Activated CD8-positive, alpha-beta memory T cell treated with anti-CD3 and anti-CD28 coated beads, Interleukin-2, amount 10 ng/mL, durations not matched to agents 7 days and 5 days (primary cell): ENCODE results near the gene GJB4. TPM values are rescaled to one million over a fixed set of nuclear protein-coding genes. Genes with fewer than 3 reads are reported as not detected.

Source experiments
- ATAC-seq: fragments of 150-1000 bp; cut with Tn5 transposase; one replicate; pipeline ENCODE4 v1.10.0; 2021; ENCODE audit warnings: moderate library complexity
- CTCF ChIA-PET: fragments of 350-600 bp; sonication (Branson Sonifier 250); formaldehyde crosslinking; loops from one replicate; lab custom pipeline; 2021; ENCODE audit warnings: antibody characterized with exemption; lab: Charles Lee
- DNase-seq: peaks from one replicate; pipeline ENCODE4 v3.0.0-alpha.2; 2020
- H3K27ac Mint-ChIP-seq: one replicate; pipeline ENCODE4 v1.8.0; 2021; ENCODE audit warnings: mild to moderate bottlenecking, mixed read lengths
- H3K27me3 Mint-ChIP-seq: one replicate; pipeline ENCODE4 v1.8.0; 2021; ENCODE audit warnings: mixed read lengths
- H3K36me3 Mint-ChIP-seq: one replicate; pipeline ENCODE4 v1.8.0; 2021; ENCODE audit warnings: mild to moderate bottlenecking, mixed read lengths
- H3K4me1 Mint-ChIP-seq: one replicate; pipeline ENCODE4 v1.8.0; 2021; ENCODE audit warnings: mixed read lengths
- H3K4me3 Mint-ChIP-seq: one replicate; pipeline ENCODE4 v1.8.0; 2021; ENCODE audit warnings: mild to moderate bottlenecking, moderate library complexity, mixed read lengths
- H3K9me3 Mint-ChIP-seq: one replicate; pipeline ENCODE4 v1.8.0; 2022; ENCODE audit warnings: low read depth, mixed read lengths
- total RNA-seq, 2 experiments: library from RNA; stranded (reverse); gene quantifications; one replicate each; pipeline ENCODE4 v1.2.3, GENCODE V29; 2021

GJB4 gene
- total RNA-seq, 2 experiments from 2014 or later: not detected

DNA sequence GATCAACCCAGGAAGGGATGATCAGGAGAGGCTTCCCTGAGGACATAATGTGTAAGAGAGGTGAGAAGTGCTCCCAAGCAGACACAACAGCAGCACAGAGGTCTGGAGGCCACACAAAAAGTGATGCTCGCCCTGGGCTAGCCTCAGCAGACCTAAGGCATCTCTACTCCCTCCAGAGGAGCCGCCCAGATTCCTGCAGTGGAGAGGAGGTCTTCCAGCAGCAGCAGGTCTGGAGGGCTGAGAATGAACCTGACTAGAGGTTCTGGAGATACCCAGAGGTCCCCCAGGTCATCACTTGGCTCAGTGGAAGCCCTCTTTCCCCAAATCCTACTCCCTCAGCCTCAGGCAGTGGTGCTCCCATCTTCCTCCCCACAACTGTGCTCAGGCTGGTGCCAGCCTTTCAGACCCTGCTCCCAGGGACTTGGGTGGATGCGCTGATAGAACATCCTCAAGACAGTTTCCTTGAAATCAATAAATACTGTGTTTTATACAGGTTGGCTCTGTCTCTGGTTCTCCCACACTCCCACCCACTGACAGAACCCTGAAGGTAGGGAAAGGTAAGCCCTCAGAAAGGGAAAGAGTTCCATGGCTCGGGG lies 26.4 kb downstream of the GJB4 start:
- peak; percentile 37 for DNase-seq
- Mint-ChIP-seq H3K9me3 (no peaks in the 10 kb centered on the region), H3K4me3 (no peak overlapping the region), H3K27ac (no peak overlapping the region), H3K27me3 (peaks cover 18% of the 10 kb centered on the region), H3K4me1 (peaks cover 6% of the 10 kb centered on the region), H3K36me3 (no peaks in the 10 kb centered on the region)
- CTCF ChIA-PET: interaction anchor here (0.8 to 6.7 kb wide), 9 partner anchors 10 to 245 kb away, joined by 3 to 51 read pairs (median 4); partner anchors contain the start of genes SMIM12 and ZMYM6
- ATAC-seq: no peak

DNA sequence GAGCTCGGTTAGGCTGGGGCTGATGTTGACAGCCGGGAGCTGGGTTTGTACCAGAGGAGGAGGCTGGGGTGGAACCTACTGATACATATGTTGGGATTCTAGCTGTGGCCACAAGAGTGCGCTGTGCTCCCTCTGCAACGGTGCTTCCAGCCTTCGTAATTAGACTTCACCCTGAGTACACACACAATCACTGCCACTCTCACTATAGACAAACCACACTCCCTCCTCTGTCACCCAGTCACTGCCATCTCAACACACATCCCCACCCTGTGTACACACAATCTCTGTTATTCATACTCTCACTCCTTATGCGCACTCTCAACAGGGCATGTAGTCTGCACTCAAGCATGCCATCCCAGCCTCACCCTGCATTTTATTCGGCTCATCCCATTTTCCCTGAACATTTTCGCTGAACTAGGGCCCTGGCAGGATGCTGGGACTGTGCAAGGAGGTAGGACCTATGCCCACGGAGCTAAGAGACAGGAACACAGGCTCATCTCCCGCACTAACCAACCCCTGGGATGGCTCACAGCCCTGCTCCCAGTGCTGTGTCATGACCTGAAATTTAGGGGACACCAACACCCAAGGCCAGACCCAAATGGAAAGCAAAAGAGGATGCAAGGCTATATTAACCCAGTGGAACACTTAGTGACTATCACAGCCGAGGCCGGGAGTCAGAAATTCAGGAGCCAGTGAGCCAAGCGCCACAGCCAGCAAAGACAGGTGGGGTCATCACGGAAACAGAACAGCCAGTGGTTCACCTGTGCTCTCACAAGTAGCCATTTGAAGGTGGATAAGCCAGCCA lies 27.2 kb downstream of the GJB4 start:
- peak; percentile 76 for DNase-seq
- ATAC-seq: peak; percentile 85
- H3K27me3 Mint-ChIP-seq: peaks cover 22% of the 10 kb centered on the region
- CTCF ChIA-PET: interaction anchor here (0.8 to 6.7 kb wide), 9 partner anchors 10 to 245 kb away, joined by 3 to 51 read pairs (median 4); partner anchors contain the start of genes SMIM12 and ZMYM6
- no peaks in the 10 kb centered on the region for H3K36me3 Mint-ChIP-seq
- H3K4me3 Mint-ChIP-seq: no peak overlapping the region
- H3K9me3 Mint-ChIP-seq: no peaks in the 10 kb centered on the region
- H3K27ac Mint-ChIP-seq: no peak overlapping the region
- H3K4me1 Mint-ChIP-seq: peaks cover 6% of the 10 kb centered on the region

DNA sequence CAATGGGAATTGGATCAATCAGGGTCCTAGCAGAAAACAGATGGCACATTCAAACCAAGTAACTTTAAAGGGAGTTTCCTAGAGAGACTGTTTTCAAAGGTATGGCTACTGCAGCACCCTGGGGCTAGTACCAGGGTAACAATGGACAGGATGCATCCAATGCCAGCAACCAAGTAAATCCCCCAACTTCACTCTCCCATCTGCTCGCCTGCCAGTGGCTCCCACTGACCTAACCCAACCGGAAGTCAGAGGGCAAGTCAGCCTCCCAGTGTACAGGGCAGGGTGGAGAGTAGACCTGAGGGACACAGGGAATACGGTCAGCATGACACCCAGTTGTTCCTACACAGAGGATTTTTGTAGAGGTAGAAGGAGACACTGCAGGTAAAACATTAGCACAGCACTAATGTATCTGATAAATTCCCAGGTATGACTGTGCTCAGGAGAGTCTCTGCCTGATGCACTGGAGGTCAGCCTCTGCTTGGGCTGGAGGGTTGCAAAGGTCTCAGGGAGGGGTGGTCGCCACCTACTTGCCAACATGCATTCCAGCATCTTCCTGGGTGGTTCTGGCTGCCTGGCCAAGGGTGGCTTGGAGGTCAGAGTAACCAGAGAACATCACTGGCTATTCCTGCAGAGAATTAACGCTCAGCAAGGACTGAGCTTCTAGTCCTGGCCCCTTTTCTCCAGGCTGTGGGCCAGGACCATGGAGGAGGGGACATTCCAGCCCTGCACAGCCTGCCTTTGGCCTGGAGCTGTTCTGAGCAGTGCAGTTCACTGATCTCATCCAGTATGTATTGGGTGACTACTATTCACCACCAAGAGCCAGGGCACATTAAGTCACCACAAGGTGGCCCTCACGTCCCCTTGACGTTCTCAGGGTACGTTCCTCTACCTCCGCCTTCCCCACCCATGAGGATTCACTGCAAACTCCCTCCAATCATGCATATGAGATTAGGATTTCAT lies 28.2 kb downstream of the GJB4 start:
- Mint-ChIP-seq H3K9me3 (no peaks in the 10 kb centered on the region), H3K4me1 (peaks cover 9% of the 10 kb centered on the region), H3K27ac (no peak overlapping the region), H3K36me3 (no peaks in the 10 kb centered on the region), H3K4me3 (no peak overlapping the region), H3K27me3 (peaks cover 22% of the 10 kb centered on the region)
- DNase-seq (peak; percentile 40), ATAC-seq (no peak)
- CTCF ChIA-PET: interaction anchor here (0.9 to 6.7 kb wide), 7 partner anchors 9 to 97 kb away, joined by 3 to 51 read pairs (median 4); partner anchors contain the start of gene SMIM12

DNA sequence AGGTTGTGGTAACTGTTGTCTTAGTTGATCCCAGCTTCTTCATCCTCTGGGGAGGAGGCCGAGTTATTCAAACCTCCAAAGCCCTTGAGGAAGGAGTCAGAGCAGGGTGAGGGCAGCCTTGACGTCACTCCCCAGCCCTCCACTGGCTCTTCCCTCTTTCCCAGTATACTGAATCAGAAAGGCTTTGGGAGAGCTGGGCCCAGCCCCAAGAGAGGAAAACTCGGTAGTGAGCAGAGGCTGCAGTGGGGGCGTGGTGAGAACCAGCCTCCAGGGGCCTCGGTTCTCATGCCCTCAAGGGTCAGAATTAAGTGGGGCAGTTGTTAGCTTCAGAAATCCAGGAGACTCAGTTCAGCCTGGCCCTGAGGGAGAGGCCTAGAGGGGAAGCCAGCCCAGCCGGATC lies 31.4 kb downstream of the GJB4 start:
- no peaks in the 10 kb centered on the region for H3K9me3 Mint-ChIP-seq
- no peak overlapping the region for H3K27ac Mint-ChIP-seq
- H3K4me1 Mint-ChIP-seq: peaks cover 9% of the 10 kb centered on the region
- ATAC-seq (no peak), DNase-seq (no peak)
- CTCF ChIA-PET: interaction anchor here (1.4 to 6.7 kb wide), 2 partner anchors 61 to 75 kb away, joined by 5 to 51 read pairs; no protein-coding TSS in a partner anchor
- no peak overlapping the region for H3K4me3 Mint-ChIP-seq
- H3K27me3 Mint-ChIP-seq: peaks cover 21% of the 10 kb centered on the region
- no peaks in the 10 kb centered on the region for H3K36me3 Mint-ChIP-seq

DNA sequence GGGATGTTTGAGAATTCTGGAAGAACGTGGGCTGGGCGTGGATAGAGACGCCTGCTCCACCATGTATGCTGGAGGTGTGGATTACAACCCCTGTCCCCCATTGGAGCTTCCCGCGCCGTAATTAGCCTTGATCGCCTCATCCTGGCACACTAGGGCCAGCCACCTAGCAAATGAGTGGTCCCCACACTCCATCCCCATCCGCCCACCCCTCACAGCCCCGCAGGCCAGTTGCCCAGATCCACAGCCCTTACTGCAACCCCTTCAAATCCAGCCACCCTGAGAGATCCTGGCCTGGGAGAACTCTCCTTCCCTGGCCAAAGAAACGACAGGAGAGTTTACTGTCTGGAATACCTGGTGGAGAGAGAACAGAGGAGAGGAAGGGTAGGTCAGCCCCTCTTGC lies 32.9 kb downstream of the GJB4 start:
- H3K27me3 Mint-ChIP-seq: peaks cover 21% of the 10 kb centered on the region
- no peak for DNase-seq
- H3K4me3 Mint-ChIP-seq: no peak overlapping the region
- H3K9me3 Mint-ChIP-seq: no peaks in the 10 kb centered on the region
- CTCF ChIA-PET: no interaction called here
- H3K27ac Mint-ChIP-seq: no peak overlapping the region
- peaks cover 7% of the 10 kb centered on the region for H3K4me1 Mint-ChIP-seq
- ATAC-seq: no peak
- no peaks in the 10 kb centered on the region for H3K36me3 Mint-ChIP-seq

DNA sequence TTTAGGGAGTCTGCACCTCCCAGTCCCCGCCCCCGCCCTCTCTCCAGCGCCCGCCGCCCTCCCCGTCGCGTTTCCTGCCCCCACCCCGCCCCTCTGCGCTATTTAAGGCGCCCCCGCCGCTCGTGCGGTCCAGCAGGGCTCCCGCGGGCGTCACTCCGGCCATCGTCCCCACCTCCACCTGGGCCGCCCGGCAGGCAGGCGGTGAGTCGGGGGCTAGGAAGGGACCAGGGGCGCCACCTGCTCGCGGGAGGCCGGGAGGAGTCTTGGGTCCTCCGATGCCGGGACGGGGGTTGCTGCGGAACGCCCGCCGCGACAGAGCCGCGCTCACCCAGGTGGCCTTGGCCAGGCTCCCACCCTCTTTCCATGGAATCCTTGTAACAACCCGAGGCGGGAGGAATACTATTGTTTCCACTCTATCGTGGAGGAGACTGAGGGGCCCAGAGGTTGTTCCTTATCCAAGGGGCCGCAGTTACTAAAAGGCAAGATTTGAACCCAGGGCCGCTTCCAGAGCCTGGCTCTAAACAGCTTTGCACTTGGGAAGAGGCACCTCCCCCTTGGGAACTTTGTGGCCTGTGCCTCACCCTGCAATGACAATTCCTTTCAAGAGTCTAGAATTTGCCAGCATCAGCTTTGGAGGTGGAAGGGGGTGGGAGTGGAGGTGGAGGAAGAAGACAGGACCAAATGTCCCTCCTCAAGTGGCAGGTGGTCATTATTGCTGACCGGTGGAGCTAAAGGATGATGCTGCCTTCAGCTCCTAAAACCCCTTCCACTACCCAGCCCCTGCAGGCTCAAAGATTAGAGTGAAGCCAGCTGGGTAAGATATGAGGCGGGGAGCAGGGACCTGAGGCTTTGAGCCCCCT lies 33.6 kb downstream of the GJB4 start, which contains the start of gene GJA4:
GJA4 (plus strand) TSS at position 132 of the 860 bp plus-strand sequence. CDS start 1,215 bp downstream, outside the sequence.
- no peak for ATAC-seq
- H3K4me1 Mint-ChIP-seq: peaks cover 7% of the 10 kb centered on the region
- H3K36me3 Mint-ChIP-seq: no peaks in the 10 kb centered on the region
- DNase-seq: no peak
- CTCF ChIA-PET: no interaction called here
- H3K4me3 Mint-ChIP-seq: no peak within 1 kb of the TSS
- H3K27ac Mint-ChIP-seq: no peak within 1 kb of the TSS
- no peaks in the 10 kb centered on the region for H3K9me3 Mint-ChIP-seq
- peaks cover 21% of the 10 kb centered on the region for H3K27me3 Mint-ChIP-seq

DNA sequence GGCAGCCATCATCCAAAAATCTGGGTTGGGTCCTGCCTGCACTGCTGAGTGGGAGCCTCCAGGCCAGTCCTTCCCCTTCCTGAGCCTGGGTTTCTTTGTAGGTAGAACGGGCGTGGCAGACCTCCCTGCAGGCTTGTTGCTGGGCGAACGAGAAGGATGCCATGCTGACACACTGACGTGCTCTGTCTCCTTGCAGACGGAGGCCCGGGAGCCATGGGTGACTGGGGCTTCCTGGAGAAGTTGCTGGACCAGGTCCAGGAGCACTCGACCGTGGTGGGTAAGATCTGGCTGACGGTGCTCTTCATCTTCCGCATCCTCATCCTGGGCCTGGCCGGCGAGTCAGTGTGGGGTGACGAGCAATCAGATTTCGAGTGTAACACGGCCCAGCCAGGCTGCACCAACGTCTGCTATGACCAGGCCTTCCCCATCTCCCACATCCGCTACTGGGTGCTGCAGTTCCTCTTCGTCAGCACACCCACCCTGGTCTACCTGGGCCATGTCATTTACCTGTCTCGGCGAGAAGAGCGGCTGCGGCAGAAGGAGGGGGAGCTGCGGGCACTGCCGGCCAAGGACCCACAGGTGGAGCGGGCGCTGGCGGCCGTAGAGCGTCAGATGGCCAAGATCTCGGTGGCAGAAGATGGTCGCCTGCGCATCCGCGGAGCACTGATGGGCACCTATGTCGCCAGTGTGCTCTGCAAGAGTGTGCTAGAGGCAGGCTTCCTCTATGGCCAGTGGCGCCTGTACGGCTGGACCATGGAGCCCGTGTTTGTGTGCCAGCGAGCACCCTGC lies 34.7 kb downstream of the GJB4 start:
- Mint-ChIP-seq H3K27me3 (peaks cover 21% of the 10 kb centered on the region), H3K4me3 (no peak overlapping the region), H3K4me1 (peaks cover 7% of the 10 kb centered on the region), H3K36me3 (no peaks in the 10 kb centered on the region), H3K9me3 (no peaks in the 10 kb centered on the region), H3K27ac (no peak overlapping the region)
- CTCF ChIA-PET: no interaction called here
- ATAC-seq (no peak), DNase-seq (no peak)

DNA sequence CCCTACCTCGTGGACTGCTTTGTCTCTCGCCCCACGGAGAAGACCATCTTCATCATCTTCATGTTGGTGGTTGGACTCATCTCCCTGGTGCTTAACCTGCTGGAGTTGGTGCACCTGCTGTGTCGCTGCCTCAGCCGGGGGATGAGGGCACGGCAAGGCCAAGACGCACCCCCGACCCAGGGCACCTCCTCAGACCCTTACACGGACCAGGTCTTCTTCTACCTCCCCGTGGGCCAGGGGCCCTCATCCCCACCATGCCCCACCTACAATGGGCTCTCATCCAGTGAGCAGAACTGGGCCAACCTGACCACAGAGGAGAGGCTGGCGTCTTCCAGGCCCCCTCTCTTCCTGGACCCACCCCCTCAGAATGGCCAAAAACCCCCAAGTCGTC lies 35.2 kb downstream of the GJB4 start:
- no peaks in the 10 kb centered on the region for H3K9me3 Mint-ChIP-seq
- H3K27ac Mint-ChIP-seq: no peak overlapping the region
- H3K36me3 Mint-ChIP-seq: no peaks in the 10 kb centered on the region
- ATAC-seq (no peak), DNase-seq (no peak)
- H3K4me1 Mint-ChIP-seq: peaks cover 7% of the 10 kb centered on the region
- H3K27me3 Mint-ChIP-seq: peaks cover 21% of the 10 kb centered on the region
- CTCF ChIA-PET: no interaction called here
- H3K4me3 Mint-ChIP-seq: no peak overlapping the region

DNA sequence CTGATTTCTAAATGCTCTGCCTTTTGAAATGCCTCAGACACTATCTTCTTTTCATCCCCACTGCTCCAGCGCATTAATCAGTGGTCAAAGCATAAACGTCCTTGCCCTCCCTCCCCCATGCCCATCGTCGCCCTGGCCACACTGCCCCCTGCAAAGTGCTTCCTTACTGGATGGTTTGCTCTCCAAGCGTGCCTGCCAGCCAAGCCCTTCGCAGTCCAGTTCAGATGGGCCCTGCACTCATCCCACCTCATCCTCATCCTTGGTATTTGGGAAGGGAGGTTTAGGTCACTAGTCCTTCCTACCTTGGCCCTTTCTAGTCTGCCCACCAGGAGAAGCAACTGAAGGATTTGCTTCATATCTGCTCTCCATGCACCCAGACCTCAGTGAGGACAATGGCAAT lies 36.4 kb downstream of the GJB4 start:
- no peak overlapping the region for H3K27ac Mint-ChIP-seq
- no peaks in the 10 kb centered on the region for H3K9me3 Mint-ChIP-seq
- H3K4me1 Mint-ChIP-seq: peaks cover 6% of the 10 kb centered on the region
- peaks cover 21% of the 10 kb centered on the region for H3K27me3 Mint-ChIP-seq
- DNase-seq (no peak), ATAC-seq (no peak)
- H3K36me3 Mint-ChIP-seq: no peaks in the 10 kb centered on the region
- no peak overlapping the region for H3K4me3 Mint-ChIP-seq
- CTCF ChIA-PET: interaction anchor here (1.6 kb wide), 1 partner anchor 57 kb away, joined by 7 read pairs; no protein-coding TSS in a partner anchor

DNA sequence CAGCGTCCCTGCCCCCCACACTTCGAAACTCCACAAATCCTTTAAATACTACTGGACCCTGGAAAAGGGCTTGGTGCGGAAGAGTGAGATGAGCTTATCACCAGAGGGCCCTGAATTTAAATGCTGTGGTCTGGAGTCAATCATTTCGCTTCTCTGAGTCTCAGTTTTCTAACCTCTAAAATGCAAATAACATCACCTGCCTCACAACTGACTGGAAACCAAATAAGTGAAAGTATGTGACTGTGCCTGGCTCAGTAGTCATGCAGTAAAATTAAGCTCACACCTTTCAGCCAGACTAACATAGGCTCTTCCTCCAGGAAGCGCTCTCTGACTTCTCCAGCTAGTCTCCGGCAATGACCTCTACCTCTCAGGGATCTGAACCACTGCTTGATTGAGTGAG lies 37.5 kb downstream of the GJB4 start:
- no peaks in the 10 kb centered on the region for H3K36me3 Mint-ChIP-seq
- no peak overlapping the region for H3K27ac Mint-ChIP-seq
- DNase-seq: no peak
- CTCF ChIA-PET: interaction anchor here (1.3 to 1.6 kb wide), 3 partner anchors 8 to 56 kb away, joined by 3 to 7 read pairs (median 5); no protein-coding TSS in a partner anchor
- no peaks in the 10 kb centered on the region for H3K9me3 Mint-ChIP-seq
- H3K27me3 Mint-ChIP-seq: peaks cover 14% of the 10 kb centered on the region
- peaks cover 6% of the 10 kb centered on the region for H3K4me1 Mint-ChIP-seq
- no peak for ATAC-seq
- no peak overlapping the region for H3K4me3 Mint-ChIP-seq

DNA sequence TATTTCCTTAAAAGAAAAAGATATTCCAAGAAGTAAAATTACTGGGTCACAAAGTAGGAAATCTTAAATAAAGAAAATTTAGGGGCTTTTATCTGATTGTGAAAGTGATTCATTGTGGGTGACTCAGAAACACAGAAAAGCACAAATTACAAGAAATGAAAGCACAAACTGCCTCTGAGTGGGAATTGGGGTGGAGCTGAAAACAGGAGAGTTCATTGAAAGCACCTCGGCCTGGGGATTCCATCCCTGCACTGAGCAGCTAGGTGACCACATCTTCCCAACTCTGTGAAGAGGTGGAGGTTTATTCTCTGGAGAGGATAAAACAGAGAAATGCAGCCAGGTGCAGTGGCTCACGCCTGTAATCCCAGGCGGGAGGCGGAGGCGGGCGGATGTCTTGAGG lies 40.7 kb downstream of the GJB4 start:
- H3K27me3 Mint-ChIP-seq: peaks cover 3% of the 10 kb centered on the region
- no peaks in the 10 kb centered on the region for H3K9me3 Mint-ChIP-seq
- DNase-seq (no peak), ATAC-seq (no peak)
- peaks cover 2% of the 10 kb centered on the region for H3K36me3 Mint-ChIP-seq
- H3K4me3 Mint-ChIP-seq: no peak overlapping the region
- no peak overlapping the region for H3K27ac Mint-ChIP-seq
- CTCF ChIA-PET: no interaction called here
- peaks cover 3% of the 10 kb centered on the region for H3K4me1 Mint-ChIP-seq
